Kidney epithelial cell (primary cell): ENCODE data around the gene ELOVL5. TPM values are rescaled to one million over a fixed set of nuclear protein-coding genes. Genes with fewer than 3 reads are reported as not detected.
A peak's percentile ranks its signal among the peaks of the same experiment; 100 is the strongest.
"Not testable (repeated sequence)": the region's sequence is repeated elsewhere in the genome, so short reads cannot be mapped to it uniquely, and the experiment has no call there.

ENCODE experiments used
- DNase-seq: peaks from one replicate; pipeline ENCODE4 v3.0.0-alpha.2; 2010; ENCODE audit warnings: low read depth
- H3K27me3 ChIP-seq: 2 replicates; pipeline ENCODE4 v1.6.0; 2011; ENCODE audit warnings: low read length; ENCODE audit not compliant: control insufficient read depth, insufficient read depth
- H3K36me3 ChIP-seq: 2 replicates; pipeline ENCODE4 v1.5.1; 2011; ENCODE audit warnings: low read length; ENCODE audit not compliant: control insufficient read depth, insufficient read depth
- H3K4me3 ChIP-seq: 2 replicates; pipeline ENCODE4 v1.5.1; 2011; ENCODE audit warnings: low read depth, mild to moderate bottlenecking, control low read depth, low read length
- total RNA-seq: library from RNA; depleted of rRNA; stranded (reverse); fragments of >200 nt; gene quantifications from 2 replicates; pipeline ENCODE4 v1.2.3, GENCODE V29; 2015
- TF ChIP-seq, protein P1 (sequence below): IDR thresholded peaks from 2 replicates; pipeline ENCODE4 v1.5.1; 2011; ENCODE audit warnings: mild to moderate bottlenecking, moderate library complexity, low read length, control low read depth, inconsistent platforms; ENCODE audit not compliant: insufficient read depth, poor library complexity, severe bottlenecking

Gene ELOVL5
- total RNA-seq, 1 donor from 2014 or later: 63.6 TPM

- peak; percentile 87 for DNase-seq
- TF ChIP-seq, protein P1, sequence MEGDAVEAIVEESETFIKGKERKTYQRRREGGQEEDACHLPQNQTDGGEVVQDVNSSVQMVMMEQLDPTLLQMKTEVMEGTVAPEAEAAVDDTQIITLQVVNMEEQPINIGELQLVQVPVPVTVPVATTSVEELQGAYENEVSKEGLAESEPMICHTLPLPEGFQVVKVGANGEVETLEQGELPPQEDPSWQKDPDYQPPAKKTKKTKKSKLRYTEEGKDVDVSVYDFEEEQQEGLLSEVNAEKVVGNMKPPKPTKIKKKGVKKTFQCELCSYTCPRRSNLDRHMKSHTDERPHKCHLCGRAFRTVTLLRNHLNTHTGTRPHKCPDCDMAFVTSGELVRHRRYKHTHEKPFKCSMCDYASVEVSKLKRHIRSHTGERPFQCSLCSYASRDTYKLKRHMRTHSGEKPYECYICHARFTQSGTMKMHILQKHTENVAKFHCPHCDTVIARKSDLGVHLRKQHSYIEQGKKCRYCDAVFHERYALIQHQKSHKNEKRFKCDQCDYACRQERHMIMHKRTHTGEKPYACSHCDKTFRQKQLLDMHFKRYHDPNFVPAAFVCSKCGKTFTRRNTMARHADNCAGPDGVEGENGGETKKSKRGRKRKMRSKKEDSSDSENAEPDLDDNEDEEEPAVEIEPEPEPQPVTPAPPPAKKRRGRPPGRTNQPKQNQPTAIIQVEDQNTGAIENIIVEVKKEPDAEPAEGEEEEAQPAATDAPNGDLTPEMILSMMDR: no peak
- Histone ChIP-seq H3K27me3 (no peaks in the 10 kb centered on the region), H3K36me3 (no peaks in the 10 kb centered on the region), H3K4me3 (no peak overlapping the region)
These were observed 41.9 kb downstream of the ELOVL5 start for GRCh38 chr6:53306819-53307347.

GRCh38 chr6:53306217-53306616, 42.5 kb downstream of the ELOVL5 start:
- H3K4me3 ChIP-seq, DNase-seq, H3K27me3 ChIP-seq, H3K36me3 ChIP-seq: not testable (repeated sequence)

DNA sequence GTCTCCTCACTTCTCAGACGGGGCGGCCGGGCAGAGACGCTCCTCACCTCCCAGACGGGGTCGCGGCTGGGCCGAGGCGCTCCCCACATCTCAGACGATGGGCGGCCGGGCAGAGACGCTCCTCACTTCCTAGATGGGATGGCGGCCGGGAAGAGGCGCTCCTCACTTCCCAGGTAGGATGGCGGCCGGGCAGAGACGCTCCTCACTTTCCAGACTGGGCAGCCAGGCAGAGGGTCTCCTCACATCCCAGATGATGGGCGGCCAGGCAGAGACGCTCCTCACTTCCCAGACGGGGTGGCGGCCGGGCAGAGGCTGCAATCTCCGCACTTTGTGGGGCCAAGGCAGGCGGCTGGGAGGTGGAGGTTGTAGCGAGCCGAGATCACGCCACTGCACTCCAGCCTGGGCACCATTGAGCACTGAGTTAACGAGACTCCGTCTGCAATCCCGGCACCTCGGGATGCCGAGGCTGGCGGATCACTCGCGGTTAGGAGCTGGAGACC, 43.2 kb downstream of the ELOVL5 start:
- not testable (repeated sequence) for DNase-seq, H3K27me3 ChIP-seq, H3K4me3 ChIP-seq, H3K36me3 ChIP-seq

DNA sequence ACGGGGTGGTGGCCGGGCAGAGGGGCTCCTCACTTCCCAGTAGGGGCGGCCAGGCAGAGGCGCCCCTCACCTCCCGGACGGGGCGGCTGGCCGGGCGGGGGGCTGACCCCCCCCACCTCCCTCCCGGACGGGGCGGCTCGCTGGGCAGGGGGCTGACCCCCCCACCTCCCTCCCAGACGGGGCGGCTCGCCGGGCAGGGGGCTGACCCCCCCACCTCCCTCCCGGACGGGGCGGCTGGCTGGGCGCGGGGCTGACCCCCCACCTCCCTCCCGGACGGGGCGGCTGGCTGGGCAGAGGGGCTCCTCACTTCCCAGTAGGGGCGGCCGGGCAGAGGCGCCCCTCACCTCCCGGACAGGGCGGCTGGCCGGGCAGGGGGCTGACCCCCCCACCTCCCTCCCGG, 43.8 kb downstream of the ELOVL5 start:
- not testable (repeated sequence) for H3K4me3 ChIP-seq, H3K36me3 ChIP-seq, H3K27me3 ChIP-seq, DNase-seq

GRCh38 chr6:53302678-53303360, 45.9 kb downstream of the ELOVL5 start:
- Histone ChIP-seq H3K36me3 (no peaks in the 10 kb centered on the region), H3K4me3 (no peak overlapping the region), H3K27me3 (no peaks in the 10 kb centered on the region)
- TF ChIP-seq, protein P1: no peak
- peak; percentile 92 for DNase-seq

- Histone ChIP-seq H3K36me3 (no peaks in the 10 kb centered on the region), H3K4me3 (no peak overlapping the region), H3K27me3 (no peaks in the 10 kb centered on the region)
- no peak for DNase-seq
- TF ChIP-seq, protein P1: no peak
These were observed 46.8 kb downstream of the ELOVL5 start for GRCh38 chr6:53301801-53302537.

DNA sequence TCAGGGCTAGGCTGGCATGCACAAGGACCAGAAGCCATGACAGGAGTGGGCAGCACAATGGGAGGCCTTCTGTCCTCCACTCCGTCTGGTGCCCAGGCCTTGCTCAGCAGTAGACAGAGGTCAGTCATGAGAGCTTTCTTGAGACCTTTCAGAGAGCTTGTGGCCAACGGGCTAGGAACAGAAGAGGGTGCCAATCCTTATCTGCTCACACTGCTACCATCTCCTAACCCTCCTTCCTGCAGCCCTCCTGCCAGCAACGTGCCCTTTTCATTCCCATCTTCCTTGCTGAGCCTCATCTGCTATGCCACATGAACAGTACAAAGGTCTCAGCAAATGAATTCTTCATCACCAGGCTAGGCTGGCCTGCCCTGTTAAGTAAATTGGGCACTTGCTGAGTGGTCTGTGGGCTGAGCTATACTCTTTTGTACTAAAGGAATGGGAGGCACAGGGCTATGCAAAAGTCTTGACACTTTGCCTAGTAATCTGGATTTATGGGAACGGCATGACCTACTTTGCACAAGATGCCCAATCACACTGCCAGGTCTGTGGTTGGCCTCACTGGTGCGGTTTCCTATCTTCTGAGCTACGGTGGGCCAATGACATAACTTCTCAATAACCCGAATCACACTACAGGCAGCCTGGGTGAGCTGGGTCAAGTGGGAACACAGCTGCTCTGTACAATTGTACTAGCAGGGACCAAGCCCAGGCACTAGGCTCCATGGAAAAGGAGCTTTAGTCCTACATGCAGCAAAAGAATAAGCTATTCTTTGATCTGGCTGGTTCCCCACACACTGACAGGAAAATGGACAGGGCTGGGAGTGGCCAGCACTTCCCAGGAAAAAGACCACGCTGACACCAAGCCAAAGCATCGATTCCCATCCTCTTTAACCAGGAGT, 47.8 kb downstream of the ELOVL5 start:
- no peaks in the 10 kb centered on the region for H3K27me3 ChIP-seq
- TF ChIP-seq, protein P1: no peak

More for the DNA sequence above, 47.8 kb downstream of the ELOVL5 start:
- Histone ChIP-seq H3K36me3 (no peaks in the 10 kb centered on the region), H3K4me3 (no peak overlapping the region)
- no peak for DNase-seq
